GM19099 (cell line): ENCODE measurements around the gene CCNL2.

Experiments
- POLR2A ChIP-seq: IDR thresholded peaks from 3 replicates; pipeline ENCODE4 v1.6.1; 2011; ENCODE audit warnings: low read depth; ENCODE audit not compliant: insufficient read length; ENCODE audit errors: extremely low read depth

Gene CCNL2

DNA sequence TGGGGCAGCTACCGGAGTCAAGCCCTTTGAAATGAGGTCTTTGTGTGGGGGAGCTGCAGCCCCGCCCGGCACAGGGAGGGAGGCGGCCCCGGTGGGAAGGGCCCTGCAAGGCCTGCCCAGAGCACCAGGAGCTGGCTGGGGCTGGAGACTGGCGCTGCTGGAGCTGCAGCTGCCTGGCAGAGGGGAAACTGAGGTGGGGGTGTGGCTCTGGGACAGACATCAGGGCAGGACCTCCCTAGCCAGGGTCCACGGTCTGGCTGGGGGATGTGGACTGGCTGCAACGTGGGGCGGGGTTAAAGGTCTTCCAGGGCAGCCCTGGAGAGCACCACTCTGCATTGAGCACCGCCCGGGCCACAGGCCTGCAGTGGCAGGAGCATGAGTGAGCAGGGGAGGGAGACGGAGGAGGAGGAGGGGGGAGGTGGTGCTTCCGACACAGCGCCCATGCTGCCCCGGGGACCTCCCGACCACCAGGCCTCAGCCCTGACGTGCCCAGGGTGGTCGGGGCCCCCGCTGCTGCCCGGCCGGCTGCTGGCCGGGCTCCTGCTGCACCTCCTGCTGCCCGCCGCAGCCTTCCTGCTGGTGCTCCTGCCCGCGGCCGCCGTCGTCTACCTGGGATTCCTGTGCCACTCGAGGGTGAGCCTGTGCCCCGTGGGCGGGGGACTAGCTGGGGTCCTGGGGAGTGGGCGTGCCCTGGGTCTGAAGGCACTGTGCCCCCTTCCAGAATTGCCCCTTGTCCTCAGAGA lies 26.8 kb upstream of the CCNL2 start:
- no peak for TF ChIP-seq POLR2A

DNA sequence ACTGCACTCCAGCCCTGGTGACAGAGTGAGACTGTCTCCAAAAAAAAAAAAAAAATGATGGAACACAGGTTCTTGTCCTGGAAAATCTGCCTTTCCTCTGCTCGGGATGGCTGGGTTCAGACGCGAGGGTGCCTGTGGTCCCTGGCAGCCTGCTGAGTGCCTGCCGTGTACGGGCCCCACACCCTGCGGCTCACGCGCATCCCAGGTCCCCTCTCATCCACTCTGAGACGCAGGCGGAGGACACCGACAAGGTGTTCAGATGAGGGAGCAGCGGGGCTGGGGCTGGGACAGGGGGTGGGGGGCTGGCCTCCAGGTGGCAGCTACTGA lies 26.3 kb upstream of the CCNL2 start:
- no peak for TF ChIP-seq POLR2A

DNA sequence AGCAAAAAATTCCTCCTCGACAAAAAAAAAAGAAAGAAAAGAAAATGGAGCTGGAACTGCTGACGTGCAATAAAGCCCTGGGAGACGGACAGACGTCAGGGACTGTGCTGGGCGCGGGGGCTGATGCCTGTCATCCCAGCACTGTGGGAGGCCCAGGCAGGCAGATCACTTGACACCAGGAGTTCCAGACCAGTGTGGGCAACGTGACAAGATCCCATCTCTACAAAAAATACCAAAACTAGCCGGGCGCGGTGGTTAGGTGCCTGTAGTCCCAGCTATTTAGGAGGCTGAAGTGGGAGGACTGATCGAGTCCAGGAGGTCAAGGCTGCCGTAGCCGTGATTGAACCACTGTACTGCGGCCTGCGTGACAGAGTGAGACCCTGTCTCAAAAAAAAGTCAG lies 25.6 kb upstream of the CCNL2 start:
- no peak for TF ChIP-seq POLR2A

GRCh38 chr1:1423245-1423597 lies 24.1 kb upstream of the CCNL2 start:
- TF ChIP-seq POLR2A, result no peak

DNA sequence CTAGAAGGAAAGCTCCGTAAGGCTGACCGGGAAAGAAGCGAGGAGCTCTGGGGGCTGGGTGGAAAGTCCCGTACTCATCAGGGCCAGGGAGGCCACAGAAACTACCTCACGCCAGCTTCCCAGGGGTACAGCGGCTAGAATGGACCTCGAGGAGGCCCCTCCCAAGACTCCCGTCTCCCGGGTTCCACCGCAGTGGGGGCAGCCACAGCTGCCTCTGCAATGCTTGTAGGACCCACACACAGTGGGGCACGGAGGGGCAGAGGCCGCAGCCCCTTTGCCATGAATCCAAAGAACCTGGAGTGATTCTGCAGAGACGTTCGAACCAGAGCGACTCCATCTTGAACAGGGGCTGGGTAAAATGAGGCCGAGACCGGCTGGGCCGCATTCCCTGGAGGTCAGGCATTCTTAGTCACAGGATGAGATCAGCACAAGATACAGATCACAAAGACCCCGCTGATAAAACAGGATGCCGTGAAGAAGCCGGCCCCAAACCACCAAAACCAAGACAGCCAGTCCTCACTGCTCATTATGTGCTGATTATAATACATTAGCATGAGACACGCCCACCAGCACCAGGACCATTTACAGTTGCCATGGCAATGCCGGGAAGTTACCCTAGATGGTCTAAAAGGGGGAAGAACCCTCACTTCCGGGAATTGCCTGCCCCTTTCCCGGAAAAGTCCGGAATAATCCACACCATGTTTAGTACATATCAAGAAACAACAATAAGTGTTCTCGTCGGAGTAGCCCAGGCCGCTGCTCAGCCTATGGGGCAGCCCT lies 23.5 kb upstream of the CCNL2 start:
- TF ChIP-seq POLR2A, result no peak

DNA sequence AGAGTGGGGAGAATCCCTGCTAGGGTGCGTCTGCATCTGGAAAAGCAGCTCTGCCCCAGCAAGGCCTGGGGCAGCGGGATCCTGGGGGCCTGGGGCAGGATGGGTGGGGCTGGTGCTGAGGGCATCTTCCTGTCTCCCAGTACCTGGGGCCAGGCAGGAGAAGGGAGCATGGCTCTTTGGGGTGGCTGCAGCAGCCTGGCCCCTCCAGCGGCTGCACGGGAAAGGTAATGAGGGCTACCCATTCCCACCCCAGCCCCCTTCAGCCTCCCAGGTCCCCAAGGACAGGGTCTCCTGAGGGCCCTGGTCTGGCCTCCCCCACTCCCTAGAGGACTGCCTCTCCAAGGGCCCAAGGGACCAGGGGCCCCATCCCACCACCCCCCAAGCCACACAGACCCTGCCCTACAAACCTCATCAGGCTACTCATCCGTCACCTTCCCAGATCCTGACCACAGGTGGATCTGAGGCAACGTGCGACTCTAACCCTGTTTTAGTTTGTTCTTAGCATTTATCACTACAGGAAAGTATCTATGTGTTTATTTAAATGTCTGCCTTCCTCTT lies 22.9 kb upstream of the CCNL2 start:
- TF ChIP-seq POLR2A, result no peak

DNA sequence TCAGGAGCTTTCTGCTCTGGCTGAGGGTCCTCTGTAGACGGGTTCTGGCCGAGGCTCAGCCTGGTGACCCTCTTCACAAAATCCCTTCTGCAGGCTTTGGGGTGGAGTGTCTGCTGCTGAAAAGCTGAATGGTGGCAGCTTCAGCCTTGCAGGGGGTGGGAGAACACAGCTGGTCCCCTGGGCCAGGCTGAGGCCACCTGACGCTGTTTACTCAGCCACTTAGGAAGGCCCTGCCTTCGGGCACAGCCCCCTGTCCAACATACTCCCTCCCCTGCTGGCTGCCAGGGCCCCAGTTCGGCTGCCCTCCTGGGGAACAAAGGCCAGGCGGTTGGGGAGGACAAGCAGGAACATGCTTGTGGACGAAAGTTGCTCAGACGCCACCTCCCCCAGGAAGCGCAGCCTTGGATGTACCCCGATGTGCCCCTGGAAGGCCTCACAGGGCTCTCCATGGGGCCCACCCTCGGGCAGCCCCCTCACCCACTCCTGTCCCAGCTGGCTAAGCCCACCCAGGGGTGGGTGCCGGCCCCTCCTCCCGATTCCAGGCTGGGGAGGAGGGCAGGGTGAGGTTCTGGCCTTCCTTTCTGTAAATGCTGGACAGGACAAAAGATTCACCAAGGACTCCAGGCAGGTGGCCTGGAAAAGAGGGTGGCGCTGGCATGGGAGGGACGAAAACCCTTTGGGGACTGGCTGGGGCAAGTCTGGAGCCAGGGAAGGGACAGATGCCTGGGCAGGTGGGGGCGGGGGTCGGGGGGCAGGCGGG lies 22.2 kb upstream of the CCNL2 start, which contains the start of gene ANKRD65:
TSS of gene ANKRD65 (minus strand) at position 130 of the 760 bp plus-strand sequence. CDS start 271 bp downstream, outside the sequence.
- TF ChIP-seq POLR2A, result no peak

GRCh38 chr1:1420654-1421141 lies 21.6 kb upstream of the CCNL2 start:
- no peak for TF ChIP-seq POLR2A

DNA sequence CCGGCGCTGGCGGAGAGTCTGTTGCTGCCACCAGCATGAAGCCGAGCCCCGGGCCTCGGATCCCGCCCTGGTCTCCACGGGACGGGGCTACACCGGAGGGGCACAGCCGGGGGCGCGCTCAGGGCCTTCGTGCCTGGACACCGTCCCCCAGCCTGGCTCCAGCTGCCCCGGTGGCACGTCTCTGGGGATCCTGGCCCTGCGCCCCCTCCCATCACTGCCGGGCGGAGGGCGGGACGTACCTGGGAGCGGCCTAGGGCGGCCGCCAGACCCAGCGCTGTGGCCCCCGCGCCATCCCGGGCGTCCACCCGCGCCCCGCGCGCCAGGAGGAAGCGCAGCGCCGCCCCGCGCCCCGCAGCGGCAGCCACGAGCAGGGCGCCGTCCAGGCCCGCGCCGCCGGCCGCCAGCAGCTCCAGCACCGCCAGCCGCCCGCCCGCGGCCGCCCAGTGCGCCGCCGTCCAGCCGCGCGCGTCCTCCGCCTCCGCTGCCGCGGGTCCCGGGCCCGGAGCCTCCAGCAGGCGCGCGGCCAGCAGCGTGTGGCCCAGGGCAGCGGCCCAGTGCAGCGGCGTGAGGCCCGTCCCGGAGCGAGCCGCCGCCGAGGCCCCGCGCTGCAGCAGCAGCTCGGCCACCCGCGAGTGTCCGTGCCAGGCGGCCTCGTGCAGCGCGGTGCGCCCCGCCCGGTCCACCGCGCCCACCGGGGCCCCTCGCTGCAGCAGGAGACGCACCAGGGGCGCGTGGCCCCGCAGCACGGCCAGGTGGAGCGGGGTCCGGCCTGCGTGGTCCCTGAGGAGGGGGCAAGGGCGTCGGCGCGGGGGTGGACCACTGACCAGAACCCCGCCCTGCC lies 20.9 kb upstream of the CCNL2 start:
- TF ChIP-seq POLR2A, result no peak

DNA sequence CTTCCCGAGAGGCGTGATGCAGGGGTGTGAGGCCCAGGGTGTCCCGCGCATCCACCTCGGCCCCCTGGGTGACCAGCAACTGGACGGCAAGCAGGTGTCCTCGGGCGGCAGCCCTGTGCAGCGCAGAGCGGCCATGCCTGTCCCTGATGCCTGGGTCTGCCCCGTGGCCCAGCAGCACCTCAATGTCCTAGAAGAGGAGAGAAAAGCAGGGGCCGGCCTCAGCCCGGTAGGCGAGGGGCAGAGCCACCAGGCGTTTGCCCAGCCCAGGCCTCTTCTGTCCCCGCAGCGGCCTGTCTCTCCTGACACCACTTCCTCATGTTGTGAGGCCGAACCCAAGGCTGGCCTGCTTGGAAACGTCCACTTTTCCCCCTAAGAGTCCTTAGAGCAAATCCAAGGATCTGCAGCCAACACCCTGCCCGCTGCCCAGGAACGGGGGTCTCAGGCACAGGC lies 20.3 kb upstream of the CCNL2 start:
- TF ChIP-seq POLR2A, result no peak

GRCh38 chr1:1418464-1419362 lies 19.6 kb upstream of the CCNL2 start:
- TF ChIP-seq POLR2A, result no peak

- TF ChIP-seq POLR2A, result no peak
Measured at GRCh38 chr1:1415751-1416150, 16.6 kb upstream of the CCNL2 start.

- no peak for TF ChIP-seq POLR2A
Measured at GRCh38 chr1:1411626-1412025, 12.5 kb upstream of the CCNL2 start.

- no peak for TF ChIP-seq POLR2A
Measured at GRCh38 chr1:1407636-1408318, 8.6 kb upstream of the CCNL2 start.
